Activated CD4-positive, alpha-beta memory T cell treated with anti-CD3 and anti-CD28 coated beads for 36 hours (primary cell): ENCODE results near the gene ASGR1. TPM values are rescaled to one million over a fixed set of nuclear protein-coding genes. Genes with fewer than 3 reads are reported as not detected.
A peak's percentile ranks its signal among the peaks of the same experiment; 100 is the strongest.
"Not testable (repeated sequence)": the region's sequence is repeated elsewhere in the genome, so short reads cannot be mapped to it uniquely, and the experiment has no call there.

Source experiments
- CTCF ChIA-PET: fragments of 350-600 bp; sonication (Branson Sonifier 250); formaldehyde crosslinking; loops from one replicate; lab custom pipeline; 2021; ENCODE audit warnings: antibody characterized with exemption, inconsistent platforms; lab: Charles Lee
- POLR2A ChIA-PET: fragments of 350-600 bp; sonication (Branson Sonifier 250); formaldehyde crosslinking; loops from one replicate; lab custom pipeline; 2021; ENCODE audit warnings: antibody characterized with exemption; lab: Charles Lee
- DNase-seq: peaks from one replicate; pipeline ENCODE4 v3.0.0-alpha.2; 2020
- H3K27ac Mint-ChIP-seq: one replicate; pipeline ENCODE4 v1.8.0; 2021; ENCODE audit warnings: mixed read lengths
- H3K27me3 Mint-ChIP-seq: one replicate; pipeline ENCODE4 v1.8.0; 2021; ENCODE audit warnings: mixed read lengths
- H3K36me3 Mint-ChIP-seq: one replicate; pipeline ENCODE4 v1.8.0; 2021; ENCODE audit warnings: mixed read lengths
- H3K4me1 Mint-ChIP-seq: one replicate; pipeline ENCODE4 v1.8.0; 2021; ENCODE audit warnings: low read depth, mixed read lengths
- H3K4me3 Mint-ChIP-seq: one replicate; pipeline ENCODE4 v1.8.0; 2021; ENCODE audit warnings: mild to moderate bottlenecking, mixed read lengths
- H3K9me3 Mint-ChIP-seq: one replicate; pipeline ENCODE4 v1.8.0; 2021; ENCODE audit warnings: mixed read lengths
- intact Hi-C: fragments of 100-400 bp; cut with micrococcal nuclease; formaldehyde crosslinking; loops from one replicate; pipeline ENCODE4 v1.15.1; 2023
- microRNA-seq: library from miRNA; unstranded; fragments of <30 nt; microRNA quantifications from one replicate; pipeline ENCODE4 v1.2.0, GENCODE V29; 2022; ENCODE audit warnings: borderline number of aligned reads, borderline microRNAs expressed, borderline replicate concordance
- total RNA-seq, 2 experiments: library from RNA; stranded (reverse); gene quantifications; one replicate each; pipeline ENCODE4 v1.2.3, GENCODE V29; 2021

Gene ASGR1
- total RNA-seq, 2 experiments from 2014 or later: 0.76 to 1.2 TPM

DNA sequence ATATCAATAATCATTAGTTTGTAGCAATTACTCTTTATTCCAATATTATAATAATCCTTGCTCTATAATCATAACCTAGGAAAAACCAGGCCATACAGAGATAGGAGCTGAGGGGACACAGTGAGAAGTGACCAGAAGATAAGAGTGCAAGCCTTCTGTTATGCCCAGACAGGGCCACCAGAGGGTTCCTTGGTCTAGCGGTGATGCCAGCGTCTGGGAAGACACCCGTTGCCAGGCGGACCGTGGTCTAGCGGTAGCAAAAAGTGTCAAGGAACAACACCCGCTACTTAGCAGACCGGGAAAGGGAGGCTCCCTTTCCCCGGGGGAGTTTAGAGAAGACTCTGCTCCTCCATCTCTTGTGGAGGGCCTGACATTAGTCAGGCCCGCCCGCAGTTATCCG is 52.8 kb downstream of the ASGR1 start:
- POLR2A ChIA-PET: not testable (repeated sequence)

DNA sequence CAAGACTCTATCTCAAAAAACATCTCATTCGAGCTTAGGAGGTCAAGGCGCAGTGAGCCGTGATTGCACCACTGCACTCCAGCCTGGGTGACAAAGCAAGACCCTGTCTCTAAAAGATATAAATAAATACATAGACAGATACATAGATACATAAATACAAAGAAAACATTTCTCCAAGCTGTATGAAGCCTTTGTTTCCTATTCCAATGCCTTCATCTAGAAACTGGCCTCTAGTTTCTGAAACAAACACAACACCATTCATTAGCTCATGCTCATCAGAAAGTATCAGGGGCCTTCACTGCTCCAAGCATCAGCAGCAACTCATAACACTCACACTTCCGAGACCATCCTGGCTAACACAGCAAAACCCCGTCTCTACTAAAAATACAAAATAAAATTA is 54.2 kb downstream of the ASGR1 start:
- Mint-ChIP-seq H3K27me3 (peaks cover 12% of the 10 kb centered on the region), H3K36me3 (no peaks in the 10 kb centered on the region), H3K4me1 (peaks cover 2% of the 10 kb centered on the region), H3K4me3 (no peak overlapping the region), H3K9me3 (no peaks in the 10 kb centered on the region), H3K27ac (no peak overlapping the region)
- intact Hi-C loops: no loop called here
- POLR2A ChIA-PET: no interaction called here
- CTCF ChIA-PET: interaction anchor here (1.4 to 1.9 kb wide), 2 partner anchors 12 to 73 kb away, joined by 7 to 10 read pairs; no protein-coding TSS in a partner anchor
- DNase-seq: no peak

More for the DNA sequence above, 52.8 kb downstream of the ASGR1 start:
- DNase-seq, H3K4me3 Mint-ChIP-seq, H3K36me3 Mint-ChIP-seq, H3K27me3 Mint-ChIP-seq, intact Hi-C loops, H3K27ac Mint-ChIP-seq, H3K4me1 Mint-ChIP-seq, H3K9me3 Mint-ChIP-seq: not testable (repeated sequence)
- CTCF ChIA-PET: interaction anchor here (1.4 to 1.9 kb wide), 2 partner anchors 11 to 74 kb away, joined by 7 to 10 read pairs; no protein-coding TSS in a partner anchor

DNA sequence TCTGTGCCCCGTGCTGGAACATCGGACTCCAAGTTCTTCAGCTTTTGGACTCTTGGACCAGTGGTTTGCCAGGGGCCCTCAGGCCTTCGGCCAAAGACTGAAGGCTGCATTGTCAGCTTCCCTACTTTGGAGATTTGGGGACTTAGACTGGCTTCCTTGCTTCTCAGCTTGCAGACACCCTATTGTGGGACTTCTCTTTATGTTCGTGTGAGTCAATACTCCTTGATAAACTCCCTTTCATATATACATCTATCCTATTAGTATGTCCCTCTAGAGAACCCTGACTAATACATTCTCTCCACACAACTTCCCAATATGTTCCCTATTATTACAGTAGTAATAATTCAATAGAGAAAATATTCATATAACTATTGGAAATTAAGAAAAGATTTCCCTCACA is 55.3 kb downstream of the ASGR1 start:
- ChIA-PET POLR2A (no interaction called here), CTCF (interaction anchor here (1.0 to 1.1 kb wide), 2 partner anchors 9 to 71 kb away, joined by 3 read pairs; no protein-coding TSS in a partner anchor)
- Mint-ChIP-seq H3K9me3 (no peaks in the 10 kb centered on the region), H3K4me3 (no peak overlapping the region), H3K4me1 (peaks cover 2% of the 10 kb centered on the region), H3K27ac (no peak overlapping the region), H3K36me3 (no peaks in the 10 kb centered on the region), H3K27me3 (peaks cover 17% of the 10 kb centered on the region)
- intact Hi-C loops: no loop called here
- no peak for DNase-seq

Small RNA genes within 50 kb of the gene (microRNA-seq; reads per million reads assigned to microRNA genes)
- 2,764 reads per million, percentile 91 among the genes with 10 or more reads in this experiment for gene MIR324

Other genes with a start within 250 kb of the ASGR1 start
- gene ALOX12, start 183.3 kb downstream of the ASGR1 start, total RNA-seq: not detected
- gene RNASEK, start 166.7 kb downstream of the ASGR1 start, total RNA-seq: 100 to 1,000 TPM; 175 to 180 TPM
- gene BCL6B, start 156.3 kb downstream of the ASGR1 start, total RNA-seq: 1 to 10 TPM in 1 of 2 experiments, under 1 TPM in 1; 0.53 to 1.3 TPM
- 10 to 100 TPM; 10.4 to 10.7 TPM for gene SLC16A13, start 143.4 kb downstream of the ASGR1 start, total RNA-seq
- 1 to 10 TPM; 1.4 to 1.5 TPM for gene SLC16A11, start 135.3 kb downstream of the ASGR1 start, total RNA-seq
- gene CLEC10A, start 99.1 kb downstream of the ASGR1 start, total RNA-seq: not detected
- not detected for gene ASGR2, start 64.5 kb downstream of the ASGR1 start, total RNA-seq
- gene DLG4, start 40.5 kb upstream of the ASGR1 start, total RNA-seq: 1 to 10 TPM; 7.9 to 8.4 TPM
- 100 to 1,000 TPM; 332 to 340 TPM for gene ACADVL, start 40.6 kb upstream of the ASGR1 start, total RNA-seq
- 10 to 100 TPM; 44.7 to 48.2 TPM for gene DVL2, start 55.1 kb upstream of the ASGR1 start, total RNA-seq
- 10 to 100 TPM; 24.0 to 28.7 TPM for gene PHF23, start 60.1 kb upstream of the ASGR1 start, total RNA-seq
- gene GABARAP, start 63.1 kb upstream of the ASGR1 start, total RNA-seq: 100 to 1,000 TPM; 188 to 199 TPM
- gene CTDNEP1, start 72.4 kb upstream of the ASGR1 start, total RNA-seq: 100 to 1,000 TPM; 155 to 164 TPM
- 10 to 100 TPM; 49.6 to 52.4 TPM for gene ELP5, start 72.8 kb upstream of the ASGR1 start, total RNA-seq
- 1 to 10 TPM; 1.5 to 1.6 TPM for gene CLDN7, start 83.1 kb upstream of the ASGR1 start, total RNA-seq
- gene SLC2A4, start 102.3 kb upstream of the ASGR1 start, total RNA-seq: under 1 TPM; 0.15 to 0.19 TPM
- gene YBX2, start 115.3 kb upstream of the ASGR1 start, total RNA-seq: under 1 TPM; 0.70 to 0.83 TPM
- gene EIF5A, start 128.3 kb upstream of the ASGR1 start, total RNA-seq: 100 to 1,000 TPM; 774 to 776 TPM
- gene GPS2, start 136.0 kb upstream of the ASGR1 start, total RNA-seq: 10 to 100 TPM; 34.9 to 38.7 TPM
- gene NEURL4, start 150.0 kb upstream of the ASGR1 start, total RNA-seq: 10 to 100 TPM; 26.9 to 29.3 TPM
- 100 to 1,000 TPM; 391 to 405 TPM for gene ACAP1, start 157.2 kb upstream of the ASGR1 start, total RNA-seq
- 1 to 10 TPM; 2.6 to 2.8 TPM for gene KCTD11, start 172.8 kb upstream of the ASGR1 start, total RNA-seq
- gene TMEM95, start 175.8 kb upstream of the ASGR1 start, total RNA-seq: not detected
- 1 to 10 TPM; 3.7 to 4.4 TPM for gene TNK1, start 201.7 kb upstream of the ASGR1 start, total RNA-seq
- 10 to 100 TPM; 78.2 to 87.0 TPM for gene PLSCR3, start 215.2 kb upstream of the ASGR1 start, total RNA-seq
- 10 to 100 TPM; 87.0 to 88.5 TPM for gene TMEM256, start 224.7 kb upstream of the ASGR1 start, total RNA-seq
- 1 to 10 TPM; 9.0 to 9.9 TPM for gene NLGN2, start 228.5 kb upstream of the ASGR1 start, total RNA-seq
- not detected for gene SPEM1, start 241.0 kb upstream of the ASGR1 start, total RNA-seq
- not detected for gene SPEM2, start 246.2 kb upstream of the ASGR1 start, total RNA-seq
- not detected for gene SPEM3, start 249.5 kb upstream of the ASGR1 start, total RNA-seq